IgD-negative memory B cell (primary cell): Measurements from ENCODE around the gene KCNQ1. TPM values are rescaled to one million over a fixed set of nuclear protein-coding genes. Genes with fewer than 3 reads are reported as not detected.

Source experiments
- H3K27ac Mint-ChIP-seq, 3 donors: one replicate each; pipeline ENCODE4 v1.8.0; 2020 to 2022; ENCODE audit warnings: mild to moderate bottlenecking in 3 of 3, mixed read lengths in 3 of 3, moderate library complexity in 1 of 3
- H3K27me3 Mint-ChIP-seq: one replicate; pipeline ENCODE4 v1.8.0; 2021; ENCODE audit warnings: mixed read lengths
- H3K36me3 Mint-ChIP-seq: one replicate; pipeline ENCODE4 v1.8.0; 2020; ENCODE audit warnings: mild to moderate bottlenecking, mixed read lengths
- H3K4me1 Mint-ChIP-seq, 3 donors: one replicate each; pipeline ENCODE4 v1.8.0; 2020 to 2022; ENCODE audit warnings: mixed read lengths in 3 of 3, mild to moderate bottlenecking in 1 of 3
- H3K4me3 Mint-ChIP-seq, 4 donors: one replicate each; pipeline ENCODE4 v1.8.0; 2020 to 2022; ENCODE audit warnings: mild to moderate bottlenecking in 4 of 4, mixed read lengths in 4 of 4, moderate library complexity in 3 of 4
- H3K9me3 Mint-ChIP-seq, 3 donors: one replicate each; pipeline ENCODE4 v1.8.0; 2020 to 2021; ENCODE audit warnings: mixed read lengths in 3 of 3, mild to moderate bottlenecking in 1 of 3
- polyA plus RNA-seq: library from polyadenylated mRNA; unstranded; fragments of 300-500 nt; fragmentation: Illumina TruSeq; gene quantifications from one replicate; pipeline ENCODE4 v1.2.3, GENCODE V29; 2021

Gene KCNQ1
- polyA plus RNA-seq, 1 donor from 2014 or later, result 20.5 TPM

DNA sequence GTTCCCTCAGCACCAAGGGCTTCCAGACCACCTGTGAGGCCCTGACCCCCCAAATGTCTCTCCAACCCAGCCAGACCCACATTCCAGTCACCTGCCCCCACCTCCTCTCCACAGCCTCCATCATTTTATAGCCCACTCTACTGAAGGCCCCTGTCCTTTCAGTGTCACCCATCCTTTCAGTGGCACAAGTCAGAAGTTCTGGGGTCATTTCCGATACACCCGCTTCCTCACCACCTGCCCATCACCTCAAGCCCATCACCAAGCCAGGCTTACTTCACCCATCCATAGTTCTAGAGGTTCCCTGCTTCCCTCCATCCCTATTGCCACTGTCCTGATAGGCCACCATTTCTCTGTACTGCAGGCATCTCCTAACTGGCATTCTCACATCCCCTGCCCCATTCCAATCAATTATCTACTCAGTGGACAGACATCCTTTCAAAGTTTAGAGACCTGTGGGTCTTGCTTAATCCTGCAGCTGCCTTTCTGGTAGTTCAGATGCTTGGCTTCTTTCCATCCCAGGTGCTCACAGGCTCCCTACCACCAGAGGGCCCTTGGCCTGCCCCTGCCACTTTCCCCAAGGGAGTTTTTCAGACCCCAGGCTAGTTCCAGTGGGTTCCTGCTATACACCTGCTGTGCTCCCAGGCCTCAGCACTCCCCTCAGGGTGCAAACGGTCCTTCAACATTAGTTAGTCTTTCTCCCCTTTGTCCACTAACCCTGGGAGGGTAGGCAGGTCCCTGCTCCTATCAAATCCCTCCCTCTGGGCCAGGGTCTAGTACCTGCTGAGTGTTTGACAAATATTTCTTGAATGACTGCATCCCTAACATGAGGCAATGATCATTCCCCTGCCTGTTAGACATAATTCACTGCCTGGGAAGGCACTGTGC, 247.4 kb downstream of the KCNQ1 start:
- Mint-ChIP-seq H3K27ac (peak overlapping the region in 1 of 3 donors; percentile 75), H3K27me3 (no peaks in the 10 kb centered on the region), H3K4me1 (peaks cover 11 to 30% (median 17%) of the 10 kb centered on the region in 3 donors), H3K4me3 (no peak overlapping the region), H3K36me3 (peaks cover 5% of the 10 kb centered on the region), H3K9me3 (no peaks in the 10 kb centered on the region)

- no peaks in the 10 kb centered on the region for H3K27me3 Mint-ChIP-seq
- H3K9me3 Mint-ChIP-seq, result no peaks in the 10 kb centered on the region
- H3K27ac Mint-ChIP-seq, result peak overlapping the region in 1 of 3 donors; percentile 26
- H3K4me1 Mint-ChIP-seq, result peaks cover 11 to 35% (median 17%) of the 10 kb centered on the region in 3 donors
- H3K4me3 Mint-ChIP-seq, result no peak overlapping the region
- H3K36me3 Mint-ChIP-seq, result peaks cover 5% of the 10 kb centered on the region
Observed at GRCh38 chr11:2693271-2694261, 248.8 kb downstream of the KCNQ1 start.

- Mint-ChIP-seq H3K27ac (peak overlapping the region in 2 of 3 donors; percentile 14 to 26), H3K36me3 (peaks cover 5% of the 10 kb centered on the region), H3K9me3 (no peaks in the 10 kb centered on the region), H3K27me3 (no peaks in the 10 kb centered on the region), H3K4me3 (peak overlapping the region in 2 of 4 donors; percentile 42 to 50), H3K4me1 (peaks cover 15 to 32% (median 17%) of the 10 kb centered on the region in 3 donors)
Observed at GRCh38 chr11:2694495-2694894, 249.7 kb downstream of the KCNQ1 start.

GRCh38 chr11:2694995-2695939, 250.5 kb downstream of the KCNQ1 start:
- peaks cover 15 to 32% (median 16%) of the 10 kb centered on the region in 3 donors for H3K4me1 Mint-ChIP-seq
- H3K27me3 Mint-ChIP-seq, result no peaks in the 10 kb centered on the region
- peak overlapping the region in 1 of 3 donors; percentile 26 for H3K27ac Mint-ChIP-seq
- peaks cover 2% of the 10 kb centered on the region for H3K36me3 Mint-ChIP-seq
- no peaks in the 10 kb centered on the region for H3K9me3 Mint-ChIP-seq
- peak overlapping the region in 1 of 4 donors; percentile 50 for H3K4me3 Mint-ChIP-seq

- Mint-ChIP-seq H3K27ac (no peak overlapping the region), H3K4me1 (peaks cover 15 to 32% (median 18%) of the 10 kb centered on the region in 3 donors), H3K27me3 (no peaks in the 10 kb centered on the region), H3K9me3 (no peaks in the 10 kb centered on the region), H3K36me3 (peaks cover 1% of the 10 kb centered on the region), H3K4me3 (no peak overlapping the region)
Observed at GRCh38 chr11:2696455-2696854, 251.6 kb downstream of the KCNQ1 start.

DNA sequence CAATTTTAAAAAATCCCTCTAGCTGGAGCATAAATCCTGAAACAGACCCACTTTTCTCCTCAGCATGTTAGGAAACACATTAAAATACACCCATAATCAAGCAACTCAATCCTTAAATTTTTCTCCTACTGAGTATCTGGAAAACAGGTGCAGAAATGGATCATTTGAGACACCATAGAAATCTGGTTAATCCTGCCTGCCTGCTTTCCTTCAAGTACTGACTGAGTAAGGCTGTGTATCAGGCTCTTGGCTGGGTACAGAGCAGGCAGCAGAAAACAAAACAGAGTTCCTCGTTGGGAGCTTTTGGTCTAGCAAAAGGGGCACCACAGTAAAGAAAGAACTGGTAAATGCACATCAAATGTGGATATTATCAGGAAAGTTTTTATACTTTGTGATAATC, 253.1 kb downstream of the KCNQ1 start:
- Mint-ChIP-seq H3K4me3 (peak overlapping the region in 1 of 4 donors; percentile 76), H3K4me1 (peaks cover 17 to 37% (median 18%) of the 10 kb centered on the region in 3 donors), H3K27ac (peak overlapping the region in 2 of 3 donors; percentile 76 to 88), H3K36me3 (peaks cover 4% of the 10 kb centered on the region), H3K9me3 (no peaks in the 10 kb centered on the region), H3K27me3 (no peaks in the 10 kb centered on the region)

- H3K4me3 Mint-ChIP-seq, result peak overlapping the region; percentile 76 to 90 (median 83)
- H3K27ac Mint-ChIP-seq, result peak overlapping the region in 2 of 3 donors; percentile 76 to 88
- H3K27me3 Mint-ChIP-seq, result no peaks in the 10 kb centered on the region
- H3K9me3 Mint-ChIP-seq, result no peaks in the 10 kb centered on the region
- H3K36me3 Mint-ChIP-seq, result peaks cover 4% of the 10 kb centered on the region
- peaks cover 17 to 37% (median 18%) of the 10 kb centered on the region in 3 donors for H3K4me1 Mint-ChIP-seq
Observed at GRCh38 chr11:2698386-2699184, 253.8 kb downstream of the KCNQ1 start.

GRCh38 chr11:2699185-2699530, 254.3 kb downstream of the KCNQ1 start:
- Mint-ChIP-seq H3K9me3 (no peaks in the 10 kb centered on the region), H3K27me3 (no peaks in the 10 kb centered on the region), H3K27ac (peak overlapping the region in 2 of 3 donors; percentile 59 to 76), H3K4me1 (peaks cover 15 to 34% (median 16%) of the 10 kb centered on the region in 3 donors), H3K36me3 (peaks cover 4% of the 10 kb centered on the region), H3K4me3 (peak overlapping the region; percentile 76 to 90 (median 82))

DNA sequence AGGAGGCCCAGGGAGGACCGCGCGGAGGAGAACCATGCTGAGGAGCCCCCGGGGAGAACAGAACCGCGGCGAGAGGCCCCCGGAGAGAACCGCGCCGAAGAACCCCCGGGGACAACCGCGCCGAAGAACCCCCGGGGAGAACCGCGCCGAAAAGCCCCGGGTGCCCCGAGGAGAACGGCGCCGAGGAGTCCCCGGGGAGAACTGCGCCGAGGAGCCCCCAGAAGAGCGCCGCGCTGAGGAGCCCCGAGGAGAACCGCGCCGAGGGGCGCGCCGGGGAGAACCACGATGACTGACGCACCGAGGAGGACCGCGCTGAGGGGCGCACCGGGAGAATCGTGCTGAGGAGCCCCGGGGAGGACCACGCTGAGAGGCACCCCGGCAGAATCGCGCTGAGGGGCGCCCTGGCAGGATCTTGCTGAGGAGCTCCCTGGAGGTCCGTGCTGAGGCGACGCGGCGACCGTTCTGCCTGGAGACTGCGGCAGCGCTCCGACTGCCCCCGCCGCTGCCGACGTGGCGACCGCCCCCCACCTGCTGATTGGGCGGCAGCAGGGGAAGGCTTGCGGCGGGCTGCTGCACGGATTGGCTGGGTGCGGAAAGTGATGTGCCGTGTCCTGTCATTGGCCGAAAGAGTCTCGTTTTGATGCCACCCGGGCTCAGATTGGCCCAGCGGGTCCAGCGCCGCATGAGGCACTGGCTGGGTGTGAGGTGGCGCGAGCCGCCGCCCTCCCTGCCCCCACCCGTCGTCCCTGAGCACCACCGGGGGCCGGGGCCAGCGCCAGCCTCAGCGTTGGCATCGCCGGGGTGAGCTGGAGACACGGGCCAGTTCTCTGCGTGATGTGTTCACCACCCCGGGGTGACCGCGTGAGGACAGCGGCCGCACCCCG, 255.0 kb downstream of the KCNQ1 start, which contains the start of gene KCNQ1OT1:
Gene KCNQ1OT1, minus strand, starts transcription at position 464 of the 884 bp plus-strand sequence.
- Mint-ChIP-seq H3K36me3 (peaks cover 3% of the 10 kb centered on the region), H3K4me3 (peak within 1 kb of the TSS; percentile 76 to 91 (median 86)), H3K27me3 (no peaks in the 10 kb centered on the region), H3K27ac (peak within 1 kb of the TSS; percentile 74 to 81 (median 76)), H3K4me1 (peaks cover 9 to 28% (median 14%) of the 10 kb centered on the region in 3 donors), H3K9me3 (peaks cover 0 to 2% (median 0%) of the 10 kb centered on the region in 3 donors)

- Mint-ChIP-seq H3K27me3 (no peaks in the 10 kb centered on the region), H3K36me3 (peaks cover 3% of the 10 kb centered on the region), H3K27ac (peak overlapping the region; percentile 74 to 81 (median 76)), H3K4me3 (peak overlapping the region; percentile 73 to 91 (median 86)), H3K9me3 (peaks cover 0 to 2% (median 0%) of the 10 kb centered on the region in 3 donors), H3K4me1 (peaks cover 7 to 22% (median 10%) of the 10 kb centered on the region in 3 donors)
Observed at GRCh38 chr11:2700415-2701211, 255.8 kb downstream of the KCNQ1 start.

GRCh38 chr11:2701230-2701629, 256.4 kb downstream of the KCNQ1 start:
- Mint-ChIP-seq H3K36me3 (peaks cover 5% of the 10 kb centered on the region), H3K4me3 (peak overlapping the region; percentile 69 to 91 (median 82)), H3K4me1 (peaks cover 7 to 18% (median 12%) of the 10 kb centered on the region in 3 donors), H3K27me3 (no peaks in the 10 kb centered on the region), H3K27ac (peak overlapping the region; percentile 53 to 74 (median 70)), H3K9me3 (peaks cover 0 to 2% (median 0%) of the 10 kb centered on the region in 3 donors)
